H1 (cell line): ENCODE results near the gene UBALD1. TPM values are rescaled to one million over a fixed set of nuclear protein-coding genes. Genes with fewer than 3 reads are reported as not detected.

ENCODE experiments used
- CTCF ChIA-PET: fragments of 300-600 bp; sonication (Branson Sonifier 250); formaldehyde crosslinking; loops from one replicate; lab custom pipeline; 2021; ENCODE audit not compliant: partially characterized antibody; lab: Charles Lee
- POLR2A ChIA-PET: fragments of 300-600 bp; sonication (Branson Sonifier 250); formaldehyde crosslinking; loops from one replicate; lab custom pipeline; 2021; ENCODE audit warnings: inconsistent platforms; ENCODE audit not compliant: partially characterized antibody; lab: Charles Lee
- DNase-seq, 2 experiments: peaks; one replicate each; pipeline versions ENCODE4 v3.0.0 to v3.0.0-alpha.2; 2010 to 2022; ENCODE audit warnings: low spot score in 2 of 2, low read depth in 1 of 2, mixed read lengths in 1 of 2
- FAIRE-seq: peaks from 2 replicates; lab custom pipeline; 2011; peaks lifted over from hg19 to GRCh38; lab: Jason Lieb, UNC
- H2AFZ ChIP-seq: 2 replicates; pipeline ENCODE4 v1.8.1; 2012; ENCODE audit warnings: low read length, inconsistent platforms
- H2AK5ac ChIP-seq: 2 replicates; pipeline ENCODE4 v1.6.1; 2013; ENCODE audit warnings: low read depth, low read length
- H2BK120ac ChIP-seq: replicated peaks from 2 replicates; pipeline ENCODE3; 2013; ENCODE audit warnings: low read depth, low read length, inconsistent platforms
- H2BK12ac ChIP-seq: 2 replicates; pipeline ENCODE4 v1.6.1; 2013; ENCODE audit warnings: low read depth, low read length
- H2BK15ac ChIP-seq: 2 replicates; pipeline ENCODE4 v1.6.1; 2013; ENCODE audit warnings: low read length
- H2BK20ac ChIP-seq: 2 replicates; pipeline ENCODE4 v1.6.1; 2013; ENCODE audit warnings: low read length
- H2BK5ac ChIP-seq: 2 replicates; pipeline ENCODE4 v1.6.1; 2013; ENCODE audit warnings: low read depth, low read length
- H3K14ac ChIP-seq: 2 replicates; pipeline ENCODE4 v1.6.1; 2013; ENCODE audit warnings: inconsistent platforms; ENCODE audit not compliant: insufficient read length
- H3K18ac ChIP-seq: 2 replicates; pipeline ENCODE4 v1.6.1; 2013; ENCODE audit warnings: low read length; ENCODE audit errors: extremely low read depth
- H3K23ac ChIP-seq: 2 replicates; pipeline ENCODE4 v1.6.1; 2013; ENCODE audit warnings: inconsistent platforms; ENCODE audit not compliant: insufficient read length
- H3K23me2 ChIP-seq: 2 replicates; pipeline ENCODE4 v1.6.1; 2013; ENCODE audit warnings: low read depth, low read length
- H3K27ac ChIP-seq: 2 replicates; pipeline ENCODE4 v1.6.1; 2011; ENCODE audit warnings: low read depth, low read length, inconsistent platforms
- H3K27me3 ChIP-seq, 4 experiments: replicated peaks in 1 of 4; 1 replicate in 1 of 4; 2 replicates in 3 of 4; pipeline versions ENCODE4 v1.6.1 to v1.8.1; 2011 to 2013; ENCODE audit warnings: low read length in 3 of 4, mild to moderate bottlenecking in 3 of 4, inconsistent platforms in 2 of 4, mixed read lengths in 2 of 4, moderate library complexity in 1 of 4; ENCODE audit not compliant: control insufficient read depth in 3 of 4, insufficient read depth in 3 of 4; ENCODE audit errors: extremely low read depth in 1 of 4
- H3K36me3 ChIP-seq, 4 experiments: 2 replicates each; pipeline versions ENCODE4 v1.6.1 to v1.8.1; 2011 to 2013; ENCODE audit warnings: mild to moderate bottlenecking in 4 of 4, low read length in 3 of 4, moderate library complexity in 2 of 4, control low read depth in 1 of 4, inconsistent platforms in 1 of 4; ENCODE audit not compliant: insufficient read depth in 4 of 4, control insufficient read depth in 2 of 4
- H3K4ac ChIP-seq: replicated peaks from 2 replicates; pipeline ENCODE3; 2013; ENCODE audit warnings: low read length, low read depth, mixed read lengths, inconsistent platforms; ENCODE audit not compliant: insufficient read length
- H3K4me1 ChIP-seq, 4 experiments: replicated peaks in 1 of 4; 1 replicate in 1 of 4; 2 replicates in 3 of 4; pipeline versions ENCODE4 v1.6.1 to v1.8.1; 2011 to 2013; ENCODE audit warnings: low read length in 3 of 4, inconsistent platforms in 2 of 4, mixed read lengths in 1 of 4; ENCODE audit not compliant: insufficient read depth in 4 of 4, control insufficient read depth in 3 of 4
- H3K4me2 ChIP-seq, 2 experiments: 2 replicates each; pipeline versions ENCODE4 v1.6.1 to v1.8.1; 2011 to 2013; ENCODE audit warnings: low read depth in 2 of 2, low read length in 2 of 2, control low read depth in 1 of 2, inconsistent platforms in 1 of 2, mild to moderate bottlenecking in 1 of 2; ENCODE audit not compliant: insufficient read depth in 1 of 2
- H3K4me3 ChIP-seq, 4 experiments: fragments of 200-600, 300-600 bp in 1 of 4; sonication (generic), shearing (Covaris generic), sonication (Bioruptor Twin) in 1 of 4; 2 replicates each; pipeline versions ENCODE4 v1.5.1 to v1.8.1; 2011 to 2016; ENCODE audit warnings: low read length in 4 of 4, low read depth in 3 of 4, control low read depth in 2 of 4, inconsistent platforms in 2 of 4, mild to moderate bottlenecking in 2 of 4, mixed read lengths in 1 of 4, moderate library complexity in 1 of 4; ENCODE audit not compliant: insufficient read depth in 2 of 4; ENCODE audit errors: extremely low read depth in 1 of 4
- H3K56ac ChIP-seq: replicated peaks from 2 replicates; pipeline ENCODE3; 2013; ENCODE audit warnings: low read depth, mild to moderate bottlenecking, mixed read lengths, low read length, inconsistent platforms; ENCODE audit not compliant: insufficient read length
- H3K79me1 ChIP-seq: 2 replicates; pipeline ENCODE4 v1.6.1; 2013; ENCODE audit warnings: low read depth, low read length, control low read depth
- H3K79me2 ChIP-seq, 2 experiments: 2 replicates each; pipeline versions ENCODE4 v1.6.1 to v1.8.1; 2012 to 2013; ENCODE audit warnings: low read length in 2 of 2, mild to moderate bottlenecking in 2 of 2, inconsistent platforms in 1 of 2; ENCODE audit not compliant: insufficient read depth in 2 of 2, control insufficient read depth in 1 of 2
- H3K9ac ChIP-seq, 4 experiments: replicated peaks in 1 of 4; 1 replicate in 1 of 4; 2 replicates in 3 of 4; pipeline versions ENCODE4 v1.6.1 to v1.8.1; 2011 to 2013; ENCODE audit warnings: low read depth in 3 of 4, low read length in 3 of 4, control low read depth in 2 of 4, mild to moderate bottlenecking in 2 of 4, moderate library complexity in 2 of 4, inconsistent platforms in 1 of 4; ENCODE audit errors: extremely low read depth in 1 of 4
- H3K9me3 ChIP-seq, 2 experiments: 2 replicates each; pipeline versions ENCODE4 v1.6.1 to v1.8.1; 2012 to 2013; ENCODE audit warnings: mild to moderate bottlenecking in 2 of 2, moderate library complexity in 2 of 2, control low read depth in 1 of 2, inconsistent platforms in 1 of 2, low read depth in 1 of 2, low read length in 1 of 2, mixed read lengths in 1 of 2; ENCODE audit not compliant: insufficient read depth in 2 of 2
- H4K20me1 ChIP-seq, 2 experiments: replicated peaks in 1 of 2; 2 replicates each; pipeline versions ENCODE3 to v1.8.1; 2011 to 2013; ENCODE audit warnings: inconsistent platforms in 2 of 2, low read length in 2 of 2, mild to moderate bottlenecking in 1 of 2; ENCODE audit not compliant: insufficient read depth in 2 of 2, control insufficient read depth in 1 of 2
- H4K5ac ChIP-seq: 2 replicates; pipeline ENCODE4 v1.6.1; 2013; ENCODE audit warnings: low read length, low read depth, mixed read lengths, inconsistent platforms; ENCODE audit not compliant: insufficient read length
- H4K8ac ChIP-seq: 2 replicates; pipeline ENCODE4 v1.8.0; 2013; ENCODE audit warnings: mild to moderate bottlenecking, moderate library complexity, low read length, inconsistent platforms; ENCODE audit not compliant: insufficient read depth; ENCODE audit errors: extremely low read depth
- H4K91ac ChIP-seq: replicated peaks from 2 replicates; pipeline ENCODE3; 2013; ENCODE audit warnings: low read length, mixed read lengths, inconsistent platforms; ENCODE audit not compliant: insufficient read length
- RXRA ChIP-seq: IDR thresholded peaks from 2 replicates; pipeline ENCODE4 v1.6.1; 2011; ENCODE audit warnings: low read depth, mild to moderate bottlenecking, low read length, moderate library complexity; ENCODE audit not compliant: insufficient read depth
- SP4 ChIP-seq: IDR thresholded peaks from 2 replicates; pipeline ENCODE4 v1.6.1; 2012; ENCODE audit warnings: low read length, inconsistent platforms
- WGBS, 2 experiments: shearing (Covaris generic) in 1 of 2; methylation state at CpG; one replicate each; pipeline versions ENCODE4 v1.1.6 to v1.1.7; 2013 to 2015; ENCODE audit warnings: low lambda C conversion rate in 2 of 2, mixed read lengths in 2 of 2, inconsistent platforms in 1 of 2, low coverage in 1 of 2, missing lambda C conversion rate in 1 of 2; ENCODE audit not compliant: insufficient replicate concordance in 2 of 2, insufficient coverage in 1 of 2, insufficient read length in 1 of 2; ENCODE audit errors: extremely low coverage in 1 of 2, missing lambda C conversion rate in 1 of 2; 5-methylcytosine and 5-hydroxymethylcytosine counted together
- polyA plus RNA-seq, 7 experiments: library from polyadenylated mRNA; depleted of rRNA in 3 of 7; stranded (reverse) in 5 of 7; unstranded in 2 of 7; fragments of >200 nt in 5 of 7; fragments of 200-250 nt in 2 of 7; gene quantifications; 1 replicate in 5 of 7; 2 replicates in 1 of 7; 4 replicates in 1 of 7; pipeline versions ENCODE4 v1.2.1 to v1.2.3, GENCODE V29; 2011 to 2013; ENCODE audit warnings: missing spikeins in 2 of 7, mixed read lengths in 2 of 7
- total RNA-seq: library from RNA; stranded (reverse); fragmentation: NEBNext Ultra II Directional; extraction: Animal tissue kit (Norgen Biotek cat#: 25700); gene quantifications from 2 replicates; pipeline ENCODE4 v1.2.1, GENCODE V29; 2021

Gene UBALD1
- total and polyA plus RNA-seq, 2 of the 8 experiments (the other 6 are each of a cell fraction or from before 2014, with no cell fraction given) = 28.6 to 62.0 TPM

DNA sequence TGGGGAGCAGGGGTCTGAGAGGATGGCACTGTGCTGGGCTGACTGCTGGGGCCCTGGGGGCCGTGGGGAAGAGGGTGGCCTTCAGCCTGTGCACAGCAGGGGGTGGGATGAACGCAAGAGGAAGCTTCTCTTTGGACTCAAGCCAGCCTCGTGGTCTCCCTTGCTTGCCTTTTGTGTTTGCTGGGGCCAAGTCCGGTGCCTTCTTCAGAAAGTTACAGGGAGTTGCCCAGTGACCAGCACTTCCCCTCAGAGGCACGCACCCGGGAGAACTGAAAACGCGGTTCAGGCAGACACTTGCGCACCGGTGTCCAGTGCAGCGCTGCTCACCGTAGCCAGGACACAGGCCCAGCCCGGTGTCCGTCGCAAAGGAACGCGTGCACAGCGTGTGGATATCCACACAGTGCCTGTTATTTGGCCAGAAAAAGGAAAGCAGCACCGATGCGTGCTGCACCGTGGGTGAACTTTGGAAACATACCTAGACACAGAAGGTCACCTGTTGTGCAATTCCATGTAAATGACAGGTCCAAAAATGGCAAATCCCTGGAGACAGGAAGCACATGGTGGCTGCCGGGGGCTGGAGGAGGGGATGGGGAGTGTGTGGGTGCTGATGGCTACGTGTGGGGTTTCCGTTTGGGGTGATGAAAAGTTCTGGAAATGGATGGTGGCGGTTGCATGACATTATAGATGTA is 49.2 kb upstream of the UBALD1 start:
- no peaks in the 10 kb centered on the region for H3K9me3 ChIP-seq
- POLR2A ChIA-PET = interaction anchor here (0.7 to 0.9 kb wide), 2 partner anchors 17 to 33 kb away, joined by 3 read pairs; no protein-coding TSS in a partner anchor
- peaks cover 6% of the 10 kb centered on the region for H3K23me2 ChIP-seq
- no peak overlapping the region for H3K4ac ChIP-seq
- no peak overlapping the region for H3K23ac ChIP-seq
- CTCF ChIA-PET = interaction anchor here (0.7 to 1.5 kb wide), 4 partner anchors 9 to 153 kb away, joined by 3 to 4 read pairs (median 3); no protein-coding TSS in a partner anchor
- H2BK15ac ChIP-seq = no peak overlapping the region
- no peak overlapping the region for H2BK12ac ChIP-seq
- no peak overlapping the region for H2BK20ac ChIP-seq
- no peak overlapping the region for H4K91ac ChIP-seq
- peaks cover 0 to 23% of the 10 kb centered on the region in 2 experiments for H4K20me1 ChIP-seq
- no peaks in the 10 kb centered on the region for H3K27me3 ChIP-seq
- H2BK120ac ChIP-seq = no peak overlapping the region
- WGBS, 2 experiments = 93% methylated on average over 25 of the region's 25 CpGs; no CpG with 5 or more reads in 1 of the 2 experiments
- H3K14ac ChIP-seq = no peak overlapping the region
- H2AFZ ChIP-seq = no peak overlapping the region
- no peak overlapping the region for H3K4me2 ChIP-seq
- H3K9ac ChIP-seq = no peak overlapping the region
- no peak overlapping the region for H3K27ac ChIP-seq
- H4K5ac ChIP-seq = no peak overlapping the region
- FAIRE-seq (no peak), DNase-seq (no peak)
- peak overlapping the region; percentile 88; the same call in 1 of the 2 replicates for H2BK5ac ChIP-seq
- no peak overlapping the region for H2AK5ac ChIP-seq
- peaks cover 2 to 21% (median 16%) of the 10 kb centered on the region in 4 experiments; a peak in 7 of 8 replicates for H3K36me3 ChIP-seq
- H3K4me1 ChIP-seq = peaks cover 0 to 2% (median 0%) of the 10 kb centered on the region in 4 experiments; a peak in 3 of 7 replicates
- peaks cover 0 to 3% of the 10 kb centered on the region in 2 experiments; a peak in 1 of 4 replicates for H3K79me2 ChIP-seq
- no peak overlapping the region for H3K4me3 ChIP-seq
- no peak overlapping the region for H3K56ac ChIP-seq
- H3K18ac ChIP-seq = no peak overlapping the region
- H4K8ac ChIP-seq = no peak overlapping the region
- peaks cover 15% of the 10 kb centered on the region; the same call in 1 of the 2 replicates for H3K79me1 ChIP-seq
- TF ChIP-seq RXRA (no peak), SP4 (no peak)
